IPS-11a (cell line): ENCODE measurements around the gene C10orf67.
"Not testable (repeated sequence)": the region's sequence is repeated elsewhere in the genome, so short reads cannot be mapped to it uniquely, and the experiment has no call there.

Experiments
- H3K4me3 ChIP-seq: one replicate; pipeline ENCODE4 v1.5.1; 2013; ENCODE audit warnings: low read depth, low read length, control low read depth

The C10orf67 gene

DNA sequence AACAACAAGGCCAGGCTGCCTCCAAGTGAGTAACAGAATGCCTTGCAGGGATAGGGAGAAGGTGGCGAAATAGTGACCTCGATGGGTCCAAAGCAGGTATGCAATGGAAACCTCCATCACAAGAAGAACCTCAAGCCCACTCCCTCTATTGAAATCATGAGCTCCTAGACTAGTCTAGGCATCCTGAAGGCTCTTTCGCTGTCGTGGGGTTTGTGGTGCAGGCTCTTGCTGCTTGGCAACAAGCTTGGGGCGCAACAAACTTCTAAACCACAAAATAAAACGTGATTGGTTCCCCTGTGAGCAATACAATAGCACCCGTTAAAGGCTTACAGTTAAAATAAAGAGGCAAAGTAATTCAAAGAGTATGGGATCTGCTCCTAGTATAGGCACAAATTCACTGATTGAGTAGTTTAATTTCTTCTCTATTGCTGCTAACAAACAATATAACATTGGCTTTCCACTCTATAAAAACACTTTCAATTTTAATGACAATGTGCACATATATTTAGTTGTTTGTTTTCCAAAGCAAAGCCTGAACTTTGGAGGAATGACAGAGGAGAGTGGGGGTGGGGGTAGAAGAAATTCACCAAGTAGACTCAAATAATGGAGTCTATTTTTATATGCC is 64.1 kb downstream of the C10orf67 start:
- H3K4me3 ChIP-seq: no peak overlapping the region

DNA sequence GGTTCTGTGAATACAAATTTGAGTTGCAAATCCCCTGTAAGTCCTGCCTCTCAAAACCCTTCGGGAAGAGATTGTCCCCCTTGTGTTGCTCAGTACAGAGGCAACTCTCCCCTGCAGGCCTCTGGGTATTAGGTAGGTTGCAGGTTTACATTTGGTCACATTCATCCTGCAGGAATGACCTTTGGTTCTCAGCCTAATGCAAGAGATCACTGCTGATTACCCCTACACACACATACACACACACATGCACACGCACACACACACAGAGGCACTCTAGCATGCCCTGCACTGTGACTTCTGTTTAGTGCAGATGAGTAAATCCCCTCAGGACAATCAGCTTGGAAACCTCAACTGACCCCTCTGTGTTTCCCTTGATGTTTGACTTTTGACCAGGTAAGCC is 69.2 kb downstream of the C10orf67 start:
- no peak overlapping the region for H3K4me3 ChIP-seq

DNA sequence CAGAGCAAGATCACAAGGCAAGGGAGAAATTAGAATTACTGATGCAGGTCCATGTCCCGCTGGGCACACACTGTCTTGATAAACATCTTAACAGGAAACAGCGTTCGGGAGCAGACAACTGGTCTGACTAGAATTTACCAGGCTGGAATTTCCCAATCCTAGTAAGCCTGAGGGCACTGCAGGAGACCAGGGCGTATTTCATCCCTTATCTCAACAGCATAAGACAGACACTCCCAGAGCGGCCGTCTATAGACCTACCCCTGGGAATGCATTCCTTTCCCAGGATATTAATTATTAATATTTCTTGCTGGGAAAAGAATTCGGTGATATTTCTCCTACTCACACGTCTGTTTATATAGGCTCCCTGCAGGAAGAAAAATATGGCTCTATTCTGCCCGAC is 70.4 kb downstream of the C10orf67 start:
- not testable (repeated sequence) for H3K4me3 ChIP-seq

DNA sequence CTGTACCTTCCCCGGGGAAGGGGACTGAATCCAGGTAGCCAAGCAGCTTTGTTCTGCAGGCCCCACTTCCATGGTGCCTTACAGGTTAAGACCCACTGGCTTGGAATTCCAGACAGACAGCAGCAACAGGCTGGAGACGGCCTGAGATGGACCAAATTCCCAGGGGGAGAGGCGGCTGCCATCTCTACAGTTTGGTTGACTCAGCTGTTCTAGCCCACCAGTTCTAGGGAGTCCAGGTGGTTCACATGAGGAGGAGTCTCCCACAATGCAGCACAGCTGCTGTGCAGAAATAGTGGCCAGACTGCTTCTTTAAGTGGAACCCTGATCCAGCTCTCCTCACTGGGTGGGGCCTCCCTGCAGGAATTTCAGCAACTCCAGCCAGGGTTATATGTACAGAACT is 74.1 kb downstream of the C10orf67 start:
- no peak overlapping the region for H3K4me3 ChIP-seq

DNA sequence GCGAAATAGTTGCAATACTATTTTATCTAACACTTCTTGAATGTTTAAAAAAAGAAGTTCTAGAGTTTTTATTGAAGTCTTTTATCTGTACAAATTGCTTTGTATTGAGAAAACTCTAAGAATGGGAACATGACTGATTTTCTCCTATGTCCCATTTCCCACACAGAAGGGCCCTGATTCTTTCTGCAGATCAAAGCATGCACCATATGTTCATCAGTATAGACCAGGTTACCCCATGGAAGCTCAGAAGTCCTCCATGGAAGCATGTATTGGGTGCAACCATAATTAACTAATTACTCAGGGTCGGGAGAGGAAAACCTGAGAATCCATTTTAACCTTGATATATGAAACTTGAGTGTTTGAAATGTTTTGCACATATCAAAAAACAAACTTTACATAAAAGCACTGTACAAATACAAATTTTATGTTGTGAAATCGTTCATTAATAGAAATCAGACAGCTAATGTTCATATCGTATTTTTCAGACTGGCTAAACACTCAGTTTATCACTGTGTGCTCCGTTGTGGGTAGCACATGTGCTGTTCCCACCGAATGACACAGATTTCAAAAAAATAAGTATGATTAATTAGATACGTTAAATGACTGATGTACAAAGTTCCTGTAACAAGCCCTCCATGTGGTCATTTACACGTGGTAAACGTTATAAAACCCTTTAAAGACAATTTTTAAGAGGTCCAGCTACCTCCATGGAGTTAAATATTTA is 81.0 kb downstream of the C10orf67 start:
- H3K4me3 ChIP-seq: no peak overlapping the region

DNA sequence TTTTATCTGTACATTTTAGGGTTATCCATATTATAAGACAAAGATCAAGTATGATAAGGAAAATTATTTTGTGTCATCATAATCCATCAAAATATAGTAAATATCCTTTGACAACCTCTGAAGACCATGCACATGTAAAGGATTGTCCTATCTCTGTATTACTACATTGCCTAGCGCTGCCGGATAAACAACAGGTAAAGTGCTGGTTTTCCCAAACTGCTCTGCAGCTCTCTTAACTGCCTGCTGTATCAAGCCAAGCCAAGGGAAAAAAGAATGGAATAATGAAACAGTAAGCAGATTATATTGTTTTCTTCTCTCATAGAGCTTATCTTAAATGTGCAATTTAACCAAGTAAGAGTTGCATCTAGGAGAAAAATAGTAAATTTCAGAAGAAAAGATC is 81.7 kb downstream of the C10orf67 start:
- H3K4me3 ChIP-seq: no peak overlapping the region

DNA sequence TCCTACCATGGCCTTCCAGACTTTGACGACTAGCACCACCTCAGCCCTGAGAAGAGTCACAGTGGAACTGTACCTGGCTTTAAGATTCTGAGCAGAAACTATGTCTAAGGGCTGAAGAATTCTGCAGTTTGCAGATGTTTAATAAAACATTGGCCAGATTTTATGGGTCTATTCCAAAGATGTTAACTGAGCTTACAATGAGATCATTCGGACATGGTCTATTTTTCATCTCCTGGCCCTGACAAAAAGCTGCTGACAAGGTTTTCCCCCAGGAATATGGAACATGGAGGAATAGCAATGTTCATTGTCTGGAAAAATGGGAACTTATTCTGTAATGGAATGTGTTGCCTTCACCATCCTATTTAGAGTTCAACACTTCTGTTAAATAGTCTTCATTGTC is 86.1 kb downstream of the C10orf67 start:
- no peak overlapping the region for H3K4me3 ChIP-seq

DNA sequence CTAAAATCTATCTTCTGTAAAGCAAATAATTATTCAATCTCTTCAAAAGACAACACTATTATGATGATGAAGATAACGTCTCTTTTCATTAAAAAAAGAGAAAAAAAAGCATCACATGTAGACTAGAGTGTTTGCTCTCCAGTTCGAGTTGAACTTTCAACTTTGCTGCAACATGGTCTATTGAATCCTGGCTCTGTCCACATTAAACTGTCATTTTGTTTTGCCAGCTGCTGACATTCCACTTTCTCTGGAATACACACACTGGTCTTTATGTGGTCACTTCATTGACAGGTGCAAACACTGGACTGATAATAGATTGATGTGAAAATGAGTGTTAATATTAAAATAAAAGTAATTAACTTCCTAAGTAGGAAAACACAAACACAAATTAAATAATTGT is 90.8 kb downstream of the C10orf67 start:
- H3K4me3 ChIP-seq: no peak overlapping the region

DNA sequence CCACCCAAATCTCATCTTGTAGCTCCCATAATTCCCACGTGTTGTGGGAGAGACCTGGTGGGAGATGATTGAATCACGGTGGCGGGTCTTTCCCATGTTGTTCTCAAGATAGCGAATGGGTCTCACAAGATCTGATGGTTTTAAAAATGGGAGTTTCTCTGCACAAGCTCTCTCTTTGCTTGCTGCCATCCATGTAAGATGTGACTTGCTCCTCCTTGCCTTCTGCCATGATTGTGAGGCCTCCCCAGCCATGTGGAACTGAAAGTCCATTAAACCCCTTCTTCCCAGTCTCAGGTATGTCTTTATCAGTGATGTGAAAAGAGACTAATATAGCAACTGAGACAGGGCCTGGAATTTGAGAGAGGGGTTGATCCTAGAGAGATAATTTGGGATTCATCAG is 91.7 kb downstream of the C10orf67 start:
- H3K4me3 ChIP-seq: not testable (repeated sequence)

DNA sequence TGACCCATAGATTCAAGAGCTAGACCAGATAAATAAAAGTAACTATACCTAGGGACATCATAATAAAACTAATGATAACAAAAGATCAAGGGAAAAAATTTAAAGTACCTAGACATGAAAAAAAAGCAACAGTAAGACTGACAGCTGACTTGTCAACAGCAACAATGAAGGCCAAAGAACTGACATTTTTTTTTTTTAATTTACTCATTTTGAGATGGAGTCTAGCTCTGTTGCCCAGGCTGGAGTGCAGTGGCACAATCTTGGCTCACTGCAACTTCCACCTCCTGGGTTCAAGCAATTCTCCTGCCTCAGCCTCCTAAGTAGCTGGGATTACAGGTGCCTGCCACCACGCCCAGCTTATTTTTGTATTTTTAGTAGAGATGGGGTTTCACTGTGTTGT is 102.8 kb downstream of the C10orf67 start:
- not testable (repeated sequence) for H3K4me3 ChIP-seq

DNA sequence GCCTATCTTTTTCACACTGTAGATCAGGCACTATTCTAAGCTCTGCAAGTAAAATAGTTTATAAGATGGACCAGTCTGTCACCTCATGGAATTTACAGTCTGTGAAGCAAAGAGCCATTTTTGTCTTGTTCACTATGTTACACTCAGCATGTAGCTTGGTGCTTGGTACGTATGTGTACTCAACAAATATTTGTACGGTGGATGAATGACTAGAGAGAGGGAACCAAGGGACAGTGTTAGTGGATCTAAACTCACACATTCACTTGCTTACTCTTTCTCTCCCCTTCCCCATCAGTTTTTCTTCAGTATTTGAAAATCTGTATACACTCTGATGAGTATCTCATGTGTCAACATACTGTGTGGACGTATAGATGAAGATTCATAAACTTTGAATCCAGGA is 106.6 kb downstream of the C10orf67 start:
- no peak overlapping the region for H3K4me3 ChIP-seq

DNA sequence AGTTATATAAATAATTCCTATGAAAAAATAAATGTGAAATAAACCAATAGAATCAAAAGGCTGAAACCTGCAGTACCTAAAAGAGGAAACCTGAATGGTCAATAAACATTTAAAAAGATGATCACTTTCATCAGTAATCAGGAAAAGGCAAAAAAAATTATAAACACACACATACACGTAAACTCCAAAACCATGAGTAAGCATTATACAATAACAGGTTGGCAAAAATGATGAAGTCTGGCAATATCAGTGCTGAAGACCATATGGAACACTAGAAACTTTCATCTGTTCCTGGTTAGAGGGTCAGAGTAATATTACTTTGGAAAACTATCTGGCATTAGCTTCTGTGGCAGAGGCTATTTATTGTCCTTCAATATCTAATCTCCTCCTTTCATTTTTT is 114.0 kb downstream of the C10orf67 start:
- no peak overlapping the region for H3K4me3 ChIP-seq

DNA sequence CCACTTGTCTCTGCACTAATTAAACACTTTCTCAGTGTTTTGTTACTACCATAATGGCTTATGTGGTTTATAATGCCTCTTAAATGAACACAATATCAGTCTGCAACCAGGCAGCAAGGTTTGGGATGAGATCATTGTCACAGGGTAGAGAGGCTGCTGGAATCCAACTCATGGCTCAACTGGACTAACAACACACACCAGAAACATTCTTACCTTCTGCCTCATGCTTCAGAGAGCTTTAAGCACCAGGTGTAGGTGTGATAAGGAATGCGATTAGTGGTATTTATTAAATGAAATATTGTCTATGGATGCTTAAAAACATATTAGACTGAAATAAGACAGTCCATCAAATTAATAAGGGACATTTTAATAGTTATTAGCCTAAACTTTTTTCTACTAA is 127.1 kb downstream of the C10orf67 start:
- H3K4me3 ChIP-seq: no peak overlapping the region

DNA sequence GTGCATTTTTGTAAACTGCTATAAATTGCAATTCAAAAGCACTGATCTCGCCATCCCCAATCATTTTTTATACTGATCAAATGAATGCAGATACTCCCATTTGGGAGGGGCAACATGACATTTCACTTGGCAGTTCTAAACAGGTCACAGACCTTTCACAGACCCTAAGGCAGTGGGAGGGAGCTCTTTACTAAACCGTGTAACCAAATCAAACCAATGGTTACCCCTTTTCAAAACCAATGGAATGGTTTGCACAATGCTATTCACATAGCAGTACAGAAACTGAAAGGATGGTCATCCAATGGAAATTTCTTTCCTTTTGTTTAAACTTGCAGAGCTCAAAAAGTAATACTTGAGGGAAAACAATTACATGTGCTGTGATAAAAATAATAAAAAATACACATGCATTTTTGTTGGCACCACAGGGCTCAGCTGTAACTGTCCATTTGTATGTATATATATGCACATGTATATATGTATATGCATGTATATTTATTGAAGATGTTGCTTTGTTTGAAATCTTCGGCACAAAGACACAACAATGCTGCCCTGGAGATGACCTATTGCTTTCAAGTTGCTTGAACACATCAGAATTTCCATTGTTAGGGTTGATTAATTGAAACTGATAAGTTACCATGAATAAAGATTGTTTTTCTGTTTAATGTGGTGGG is 138.5 kb downstream of the C10orf67 start:
- H3K4me3 ChIP-seq: no peak overlapping the region

DNA sequence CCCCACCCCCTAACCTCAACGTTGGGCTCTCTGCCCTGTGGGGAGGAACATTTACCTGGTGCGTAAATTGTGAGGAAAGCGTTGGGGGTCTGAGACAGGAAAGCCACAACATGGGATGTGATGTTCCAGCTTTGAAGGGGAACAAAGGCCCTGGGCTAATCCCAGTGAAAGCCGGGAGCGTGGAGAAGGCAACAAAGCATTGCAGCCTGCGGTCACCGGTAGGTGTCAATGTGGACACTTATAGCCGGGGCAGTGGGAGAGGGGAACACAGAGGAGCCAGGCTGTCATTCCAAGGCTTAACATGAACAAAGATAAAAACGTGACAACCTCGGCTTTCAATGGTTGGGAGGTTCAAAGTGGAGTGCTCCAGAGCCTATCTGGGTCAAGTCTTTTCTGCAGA is 139.8 kb downstream of the C10orf67 start:
- no peak overlapping the region for H3K4me3 ChIP-seq

DNA sequence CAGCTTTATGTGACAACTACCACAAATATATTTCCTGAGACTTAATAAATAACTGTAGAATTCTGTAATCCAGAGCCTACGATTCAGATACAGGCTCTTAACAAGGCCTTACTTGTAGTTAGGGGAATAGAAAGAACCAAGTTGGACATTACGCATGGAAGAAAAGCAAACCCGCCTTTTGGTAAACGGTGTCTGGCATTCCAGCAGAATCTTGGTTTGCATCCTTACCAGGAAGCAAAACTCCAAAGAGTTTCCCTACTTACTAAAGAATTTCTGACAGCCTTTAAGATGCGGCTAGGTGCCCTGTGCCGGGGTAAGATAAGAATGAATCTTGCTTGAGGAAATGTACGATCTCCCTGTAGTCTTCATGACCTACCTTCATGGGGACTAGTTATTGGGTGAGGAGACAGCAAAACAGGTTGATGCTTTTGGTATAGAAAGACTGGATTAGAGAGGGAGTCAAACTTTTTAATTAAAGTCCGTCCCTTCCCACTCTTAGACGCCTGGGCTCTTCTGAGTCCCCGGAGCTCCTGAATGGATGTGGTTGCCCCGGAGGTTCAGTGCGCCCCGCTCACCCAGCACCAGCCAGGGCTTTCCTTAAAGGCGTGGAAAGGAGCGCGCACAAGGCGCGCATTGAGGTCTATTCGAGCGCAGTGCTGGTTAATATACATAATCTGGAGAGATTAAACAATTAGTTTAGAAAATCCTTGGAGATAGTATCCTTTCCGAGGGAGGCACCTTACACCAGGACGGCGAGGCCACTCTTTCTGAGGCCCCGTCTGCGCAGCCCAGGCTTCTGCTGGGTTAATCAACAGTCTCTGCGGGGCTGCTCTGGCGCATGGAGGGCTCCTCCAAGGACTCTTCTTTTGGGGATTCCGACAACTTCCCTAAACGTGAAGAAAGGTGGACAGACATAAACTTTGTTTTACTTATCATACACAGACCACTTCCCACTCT is 140.9 kb downstream of the C10orf67 start:
- no peak overlapping the region for H3K4me3 ChIP-seq

DNA sequence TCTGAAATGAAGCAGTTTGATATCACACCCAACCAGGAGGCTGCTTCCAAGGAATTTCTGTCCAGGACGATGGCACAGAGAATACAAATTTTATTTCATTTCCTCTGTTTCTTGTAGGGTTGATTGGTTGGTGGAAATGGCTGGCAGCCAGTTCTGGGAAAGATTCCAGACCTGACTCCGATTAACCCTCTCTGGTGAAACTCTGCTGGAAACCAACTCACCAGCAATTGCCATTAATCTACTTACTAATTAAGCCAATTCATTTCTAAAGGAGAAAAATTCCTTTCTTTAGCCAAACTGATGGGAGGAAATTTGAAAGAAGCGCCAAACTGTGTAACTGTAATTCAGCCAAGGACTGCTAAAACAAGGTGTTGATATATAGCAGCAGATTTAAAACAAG is 141.8 kb downstream of the C10orf67 start:
- H3K4me3 ChIP-seq: no peak overlapping the region

DNA sequence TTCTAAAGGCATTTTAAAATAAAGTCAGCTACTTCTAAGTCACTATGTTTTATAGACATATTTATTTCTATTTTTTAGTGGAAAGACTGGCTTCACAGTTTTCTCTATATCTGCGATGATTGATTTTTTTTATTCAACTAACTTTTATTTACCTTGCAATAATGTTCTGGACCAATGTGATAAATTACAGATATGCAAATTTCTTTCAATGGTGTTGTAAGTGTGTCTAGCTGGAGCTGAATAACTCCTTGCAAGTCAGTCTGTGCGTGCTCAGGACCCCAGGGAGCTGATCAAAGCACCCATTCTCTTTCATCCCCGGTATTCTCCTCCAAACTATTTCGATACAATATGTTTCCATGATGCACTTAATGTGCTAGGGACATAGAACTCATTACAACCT is 142.8 kb downstream of the C10orf67 start:
- no peak overlapping the region for H3K4me3 ChIP-seq

DNA sequence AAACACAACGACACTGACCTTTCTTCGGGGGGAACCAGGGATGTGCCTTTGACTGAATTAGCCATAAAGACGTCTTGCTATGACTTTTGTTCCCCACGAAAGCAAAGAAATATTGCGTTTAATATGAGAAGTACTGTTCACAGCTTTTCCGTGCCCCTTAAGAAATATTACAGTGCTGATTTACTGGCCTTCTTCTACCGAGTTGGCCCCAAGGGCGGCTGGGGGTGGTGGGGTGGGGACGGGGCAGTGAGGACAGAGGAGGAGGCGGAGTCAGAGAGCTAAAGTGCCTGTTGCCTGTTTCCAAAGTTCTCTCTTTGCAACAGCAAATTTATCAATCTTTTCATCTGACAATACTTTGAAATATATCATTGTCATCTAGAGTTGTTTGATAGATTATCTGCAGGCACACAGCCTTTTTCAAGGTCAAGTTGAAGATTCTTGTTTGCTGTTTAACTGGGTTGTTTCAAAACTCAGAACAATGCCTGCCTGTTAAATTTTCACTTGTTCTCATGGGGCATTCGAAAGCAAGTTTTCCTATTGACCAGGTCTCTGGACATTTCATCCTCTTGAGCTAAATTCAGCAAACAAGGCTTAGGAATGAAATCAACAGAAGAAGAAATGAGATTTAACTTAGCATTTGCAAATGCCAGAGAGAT is 143.5 kb downstream of the C10orf67 start:
- no peak overlapping the region for H3K4me3 ChIP-seq

DNA sequence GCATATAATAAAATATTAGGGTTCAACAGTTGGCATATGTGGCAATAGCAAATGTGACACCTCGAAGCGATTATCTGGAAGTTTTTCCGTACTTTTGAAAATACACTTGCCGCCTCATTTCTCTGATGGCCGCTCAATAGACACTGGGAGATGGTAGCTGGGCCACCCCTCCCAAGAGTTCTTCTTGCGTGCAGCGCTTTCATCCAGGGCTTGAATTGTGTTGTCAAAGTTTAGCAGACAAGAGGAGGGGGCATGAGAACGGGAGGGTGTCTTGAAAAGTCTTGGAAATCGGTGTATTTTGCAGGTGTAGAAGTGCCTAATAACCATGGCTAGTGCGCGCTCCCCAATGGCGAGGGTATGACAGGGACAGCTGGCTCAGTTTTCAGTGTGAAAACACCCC is 144.0 kb downstream of the C10orf67 start:
- no peak overlapping the region for H3K4me3 ChIP-seq
